PC-9 (cell line): Measurements from ENCODE around the gene ASIC4.

Source experiments
- EZH2 ChIP-seq: fragments of 200-600 bp; sonication (generic); IDR thresholded peaks from 2 replicates; pipeline ENCODE4 v1.8.0; 2017; ENCODE audit warnings: antibody characterized with exemption, low read depth
- TF ChIP-seq, protein P1 (sequence below): fragments of 200-600 bp; sonication (generic); conservative IDR thresholded peaks from 2 replicates; pipeline ENCODE4 v1.6.1; 2017; ENCODE audit warnings: mixed run types, antibody characterized with exemption, mild to moderate bottlenecking, moderate library complexity

GRCh38 chr2:219477179-219477578 is 37.1 kb upstream of the ASIC4 start:
- TF ChIP-seq, protein P1, sequence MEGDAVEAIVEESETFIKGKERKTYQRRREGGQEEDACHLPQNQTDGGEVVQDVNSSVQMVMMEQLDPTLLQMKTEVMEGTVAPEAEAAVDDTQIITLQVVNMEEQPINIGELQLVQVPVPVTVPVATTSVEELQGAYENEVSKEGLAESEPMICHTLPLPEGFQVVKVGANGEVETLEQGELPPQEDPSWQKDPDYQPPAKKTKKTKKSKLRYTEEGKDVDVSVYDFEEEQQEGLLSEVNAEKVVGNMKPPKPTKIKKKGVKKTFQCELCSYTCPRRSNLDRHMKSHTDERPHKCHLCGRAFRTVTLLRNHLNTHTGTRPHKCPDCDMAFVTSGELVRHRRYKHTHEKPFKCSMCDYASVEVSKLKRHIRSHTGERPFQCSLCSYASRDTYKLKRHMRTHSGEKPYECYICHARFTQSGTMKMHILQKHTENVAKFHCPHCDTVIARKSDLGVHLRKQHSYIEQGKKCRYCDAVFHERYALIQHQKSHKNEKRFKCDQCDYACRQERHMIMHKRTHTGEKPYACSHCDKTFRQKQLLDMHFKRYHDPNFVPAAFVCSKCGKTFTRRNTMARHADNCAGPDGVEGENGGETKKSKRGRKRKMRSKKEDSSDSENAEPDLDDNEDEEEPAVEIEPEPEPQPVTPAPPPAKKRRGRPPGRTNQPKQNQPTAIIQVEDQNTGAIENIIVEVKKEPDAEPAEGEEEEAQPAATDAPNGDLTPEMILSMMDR, result no peak
- TF ChIP-seq EZH2, result no peak
